Endothelial cell of hepatic sinusoid (primary cell): Measurements from ENCODE around the gene LARGE1.

ENCODE experiments used
- in situ Hi-C: cut with HindIII; loops from 2 replicates; pipeline ENCODE4 v1.10.0; 2017; ENCODE audit warnings: low sequenced_read_pairs

LARGE1 gene

GRCh38 chr22:33620085-33620484 lies 300.2 kb downstream of the LARGE1 start:
- in situ Hi-C loops, result no loop called here

GRCh38 chr22:33606504-33606903 lies 313.8 kb downstream of the LARGE1 start:
- in situ Hi-C loops, result no loop called here

DNA sequence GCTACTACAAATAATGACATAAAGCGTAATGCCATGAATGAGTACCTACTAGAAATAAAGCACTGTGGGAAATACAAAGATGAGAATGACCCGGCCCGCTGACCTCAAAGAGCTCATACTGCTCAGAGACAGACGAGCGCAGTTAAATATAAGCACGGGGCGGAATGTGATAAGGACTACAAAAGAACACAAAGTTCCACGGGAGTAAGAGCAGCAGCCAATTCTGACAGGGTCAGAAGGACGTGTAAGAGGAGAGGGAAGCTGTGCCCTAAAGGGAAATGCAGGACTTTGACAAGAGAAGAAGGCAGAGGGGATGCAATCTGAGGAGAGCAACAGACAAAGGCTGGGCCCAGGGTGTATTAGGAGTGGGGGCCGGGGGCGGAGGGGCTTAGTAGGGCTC lies 314.6 kb downstream of the LARGE1 start:
- in situ Hi-C loops, result no loop called here

DNA sequence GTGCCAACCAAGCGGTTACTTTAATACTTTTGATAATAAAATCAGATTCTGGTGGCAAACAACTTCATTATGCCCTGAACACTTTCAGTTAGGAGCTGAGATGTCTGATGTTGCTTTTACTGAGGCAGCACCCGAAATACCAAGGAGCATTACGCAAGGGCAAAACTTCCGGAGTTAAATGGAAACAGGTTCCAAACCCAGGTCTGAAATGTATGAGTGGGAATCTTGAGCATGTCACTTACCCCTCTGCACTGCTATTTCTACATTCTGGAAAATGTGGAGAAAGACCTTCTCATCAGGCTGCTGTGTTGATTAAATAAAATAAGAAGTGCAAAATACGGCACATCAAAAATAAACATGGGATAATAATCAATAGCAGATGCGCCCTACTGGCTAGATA lies 315.1 kb downstream of the LARGE1 start:
- in situ Hi-C loops, result no loop called here

DNA sequence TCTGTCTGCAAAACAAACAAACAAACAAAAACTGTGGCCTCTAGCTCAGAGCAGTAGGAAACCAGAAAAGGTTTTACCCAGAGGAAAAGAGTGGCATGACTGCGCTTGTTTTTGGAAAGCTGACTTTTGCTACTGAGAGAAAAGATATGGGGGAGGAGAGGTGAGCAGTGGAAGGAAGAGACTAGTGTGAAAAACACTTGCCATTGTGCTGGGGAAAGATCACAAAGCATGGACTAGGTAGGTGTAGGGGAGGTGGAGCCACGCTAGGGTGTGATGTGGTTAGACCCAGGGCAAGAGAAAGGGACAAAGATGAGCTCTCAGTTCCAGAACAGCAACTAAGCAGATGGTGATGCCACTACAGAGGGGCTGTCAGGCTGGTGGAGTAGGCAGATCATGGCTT lies 319.2 kb downstream of the LARGE1 start:
- in situ Hi-C loops, result no loop called here

DNA sequence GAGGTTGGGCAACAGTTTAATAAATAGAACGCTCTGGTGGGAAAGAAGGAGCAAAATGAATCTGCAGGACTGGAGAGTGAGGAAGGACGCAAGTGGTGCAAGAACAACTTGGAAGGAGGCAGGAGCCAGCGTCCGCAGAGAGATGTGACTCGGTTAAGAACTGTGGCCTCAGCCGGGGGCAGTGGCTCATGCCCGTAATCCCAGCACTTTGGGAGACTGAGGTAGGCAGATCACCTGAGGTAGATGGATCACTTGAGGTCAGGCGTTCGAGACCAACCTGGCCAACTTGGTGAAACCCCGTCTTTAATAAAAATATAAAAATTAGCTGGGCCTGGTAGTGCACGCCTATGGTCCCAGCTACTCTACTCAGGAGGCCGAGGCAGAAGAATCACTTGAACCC lies 319.7 kb downstream of the LARGE1 start:
- in situ Hi-C loops, result no loop called here

DNA sequence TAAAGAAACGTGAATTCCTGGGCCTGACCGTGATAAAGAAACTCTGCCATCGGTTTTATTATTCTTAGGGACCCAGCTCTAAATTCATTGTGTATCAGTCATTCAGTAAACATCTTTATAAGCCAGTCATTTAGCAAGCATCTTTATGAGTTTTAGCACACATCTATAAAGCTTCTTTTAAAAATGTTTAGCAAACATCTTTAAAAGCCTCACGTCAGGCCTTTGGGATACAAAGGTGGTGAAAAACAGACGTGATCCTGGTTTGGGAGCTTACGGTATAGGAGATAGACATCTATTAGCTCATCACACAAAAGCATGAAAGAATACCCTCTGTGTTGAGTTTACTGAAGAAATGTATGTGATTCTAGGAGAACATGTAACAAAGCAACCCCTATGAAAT lies 320.2 kb downstream of the LARGE1 start:
- in situ Hi-C loops, result no loop called here

DNA sequence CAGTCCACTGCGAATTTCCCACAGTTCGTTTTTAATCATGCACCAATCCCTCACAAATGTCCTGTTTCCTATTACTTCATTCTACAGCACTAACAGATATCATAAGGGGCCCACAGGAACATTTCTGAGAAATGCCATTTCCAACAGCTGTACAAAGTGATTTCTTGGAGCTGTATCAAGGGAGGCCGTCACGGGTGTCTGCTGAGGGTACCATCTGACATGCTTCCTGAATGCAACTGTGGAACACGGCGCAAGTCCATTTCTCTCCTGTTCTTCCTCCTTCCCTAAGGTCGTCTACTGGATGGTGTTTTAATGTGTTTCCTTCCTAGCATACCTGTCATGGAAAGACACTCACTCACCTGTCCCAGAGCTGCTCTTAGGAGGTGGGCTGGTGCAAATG lies 320.7 kb downstream of the LARGE1 start:
- in situ Hi-C loops, result no loop called here

DNA sequence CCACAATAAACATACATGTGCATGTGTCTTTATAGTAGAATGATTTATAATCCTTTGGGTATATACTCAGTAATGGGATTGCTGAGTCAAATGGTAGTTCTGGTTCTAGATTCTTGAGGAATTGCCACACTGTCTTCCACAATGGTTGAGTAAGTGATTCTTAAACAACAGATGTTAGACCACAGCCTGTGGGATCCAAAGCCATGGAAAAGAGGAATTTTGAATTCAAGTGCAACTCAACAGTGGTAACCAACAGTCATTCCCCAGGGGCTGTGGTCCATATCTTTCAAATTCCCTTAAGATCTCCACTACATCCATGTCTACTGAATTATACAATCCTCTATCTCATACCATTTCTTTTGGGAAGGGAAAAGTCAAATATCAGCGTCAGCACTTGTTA lies 321.5 kb downstream of the LARGE1 start:
- in situ Hi-C loops, result no loop called here

GRCh38 chr22:33597274-33597985 lies 322.8 kb downstream of the LARGE1 start:
- in situ Hi-C loops, result no loop called here

- in situ Hi-C loops, result no loop called here
Observed at GRCh38 chr22:33593818-33594217, 326.5 kb downstream of the LARGE1 start.

- in situ Hi-C loops, result no loop called here
Observed at GRCh38 chr22:33591946-33592345, 328.3 kb downstream of the LARGE1 start.

GRCh38 chr22:33589297-33589696 lies 331.0 kb downstream of the LARGE1 start:
- in situ Hi-C loops, result no loop called here

DNA sequence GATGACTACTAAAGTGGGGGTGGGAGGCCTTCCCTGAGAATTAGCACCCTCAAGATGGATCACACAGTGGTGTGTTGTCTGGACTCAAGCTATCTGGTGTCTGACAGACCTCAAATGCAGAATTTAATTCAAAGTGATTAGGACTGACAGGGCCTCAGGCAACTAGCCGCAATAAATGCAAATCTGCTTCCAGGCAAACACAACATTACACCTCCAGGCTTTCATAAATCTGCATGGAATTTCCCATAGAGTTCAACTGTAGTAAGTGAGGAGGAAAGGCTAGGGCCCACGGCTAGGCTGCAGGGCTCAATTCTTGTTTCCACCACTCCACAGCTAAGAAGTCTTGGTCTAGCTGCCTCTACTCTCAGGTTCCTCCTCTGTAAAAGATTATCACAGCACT lies 331.4 kb downstream of the LARGE1 start:
- in situ Hi-C loops, result no loop called here

GRCh38 chr22:33584152-33584551 lies 336.1 kb downstream of the LARGE1 start:
- in situ Hi-C loops, result no loop called here

- in situ Hi-C loops, result no loop called here
Observed at GRCh38 chr22:33582822-33583400, 337.4 kb downstream of the LARGE1 start.

DNA sequence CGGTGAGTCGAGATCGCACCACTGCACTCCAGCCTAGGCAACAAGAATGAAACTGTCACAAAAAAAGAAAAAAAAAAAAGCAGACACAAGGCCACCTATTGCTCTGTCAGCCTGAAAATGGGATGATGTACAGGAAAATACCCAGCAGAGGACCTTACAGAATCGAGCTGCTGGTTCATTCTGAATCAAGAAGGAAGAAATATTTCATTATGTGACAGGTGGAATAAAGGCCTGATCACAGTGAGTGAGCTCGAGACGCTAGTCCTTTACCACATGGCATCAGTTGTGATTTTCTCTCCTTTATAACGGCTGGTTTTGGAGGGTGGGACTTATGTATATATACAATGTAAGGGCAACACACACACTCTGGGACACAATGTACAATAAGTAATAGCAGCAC lies 340.0 kb downstream of the LARGE1 start:
- in situ Hi-C loops, result no loop called here

DNA sequence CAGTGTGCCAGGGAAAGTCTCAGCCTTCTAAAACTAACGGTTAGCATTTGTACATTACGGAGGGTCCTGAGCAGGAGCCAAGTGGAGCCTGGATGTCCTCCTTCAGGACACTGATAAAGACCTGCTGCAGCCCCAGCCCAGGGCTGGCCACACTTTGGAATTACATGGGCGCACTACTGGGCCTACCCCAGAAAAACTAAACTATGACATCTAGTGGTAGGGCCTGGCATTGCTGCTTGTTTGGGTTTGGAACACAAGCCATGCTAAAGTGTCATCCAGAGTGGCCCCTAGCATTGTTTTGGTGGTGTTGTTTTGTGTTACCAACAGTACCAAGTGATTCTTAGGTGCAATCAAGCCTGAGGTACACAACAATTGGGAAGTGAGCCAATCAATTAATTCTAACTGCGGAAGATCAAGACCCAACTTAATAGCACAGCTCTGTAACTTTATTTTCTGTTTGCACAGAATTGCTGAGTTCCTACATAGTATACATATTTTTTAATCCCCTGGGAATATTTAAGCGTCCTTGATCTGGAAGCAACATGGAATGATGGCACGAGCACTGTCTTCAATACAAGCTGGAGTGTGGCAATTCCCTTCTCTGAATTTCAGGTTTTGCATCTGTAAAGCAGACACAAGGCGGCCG lies 340.7 kb downstream of the LARGE1 start:
- in situ Hi-C loops, result no loop called here

DNA sequence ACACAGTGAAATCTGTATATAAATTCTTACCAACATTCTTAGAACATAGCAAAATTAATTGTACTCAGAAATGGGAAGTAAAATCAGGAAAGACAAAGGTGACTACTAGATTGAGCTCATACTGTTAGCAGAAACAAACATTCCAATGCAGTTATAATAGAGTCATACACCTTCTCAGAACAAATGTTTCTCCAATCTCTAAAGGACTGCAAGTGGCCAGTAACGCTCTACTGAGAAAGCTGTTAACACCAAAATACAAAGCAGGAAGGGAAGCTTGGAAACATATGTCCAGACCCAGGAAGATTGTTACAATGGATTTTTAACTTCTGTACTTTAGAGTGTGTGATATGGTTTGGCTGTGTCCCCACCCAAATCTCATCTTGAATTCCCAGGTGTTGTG lies 341.5 kb downstream of the LARGE1 start:
- in situ Hi-C loops, result no loop called here

GRCh38 chr22:33577862-33578411 lies 342.3 kb downstream of the LARGE1 start:
- in situ Hi-C loops, result no loop called here

GRCh38 chr22:33576205-33576604 lies 344.1 kb downstream of the LARGE1 start:
- in situ Hi-C loops, result no loop called here

DNA sequence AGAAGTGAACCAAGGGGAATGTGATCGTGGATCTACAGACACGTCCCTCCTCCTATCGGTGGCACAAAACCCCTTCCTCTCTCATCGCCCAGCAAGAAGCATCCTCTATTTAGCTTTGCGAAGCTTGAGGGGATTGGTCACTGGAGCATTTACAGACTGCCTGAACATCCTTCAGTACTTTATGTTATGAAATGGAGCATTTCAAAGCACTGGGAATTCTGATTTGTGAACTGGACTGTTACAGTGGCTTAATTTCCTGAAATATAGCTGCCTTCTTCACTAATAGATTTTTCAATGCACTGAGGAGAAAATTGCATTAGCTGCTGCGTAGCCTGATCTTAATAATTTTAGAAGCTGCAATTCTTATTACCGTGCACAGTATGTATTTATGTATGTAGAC lies 344.5 kb downstream of the LARGE1 start:
- in situ Hi-C loops, result no loop called here
